ENCODE measurements around the gene USP34. TPM values are rescaled to one million over a fixed set of nuclear protein-coding genes. Genes with fewer than 3 reads are reported as not detected.
"Not testable (repeated sequence)": the region's sequence is repeated elsewhere in the genome, so short reads cannot be mapped to it uniquely, and the experiment has no call there.

Gene USP34
- total and polyA plus RNA-seq, 12 donors: 34.3 to 75.7 (median 58.6) TPM

DNA sequence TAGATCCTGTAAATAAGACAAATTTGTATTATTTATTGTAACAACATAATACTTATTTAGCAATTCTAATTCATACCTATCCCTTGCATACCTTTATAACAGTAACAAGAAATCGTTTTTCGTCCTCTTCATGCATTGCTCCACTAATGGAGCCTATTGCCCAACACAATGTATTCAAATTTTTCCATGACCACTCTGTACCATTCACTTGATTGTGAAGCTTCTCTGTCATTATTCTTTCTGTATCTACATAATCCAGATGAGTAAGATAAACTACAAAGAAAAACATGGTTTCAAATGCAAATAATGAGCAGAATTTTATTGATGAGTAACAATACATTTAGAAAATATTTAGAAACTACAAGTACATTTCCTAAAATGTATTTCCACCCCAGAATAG lies 21.6 kb upstream of the USP34 start:
- Histone ChIP-seq H3K4me1 (peaks cover 0 to 9% (median 0%) of the 10 kb centered on the region in 9 donors), H3K27me3 (no peaks in the 10 kb centered on the region), H3K4me3 (no peak overlapping the region), H3K9me3 (no peaks in the 10 kb centered on the region), H3K36me3 (peaks cover 0 to 100% (median 84%) of the 10 kb centered on the region in 9 donors), H3K27ac (no peak overlapping the region)
- no peak for ATAC-seq
- DNase-seq: no peak
- TF ChIP-seq, protein P1, sequence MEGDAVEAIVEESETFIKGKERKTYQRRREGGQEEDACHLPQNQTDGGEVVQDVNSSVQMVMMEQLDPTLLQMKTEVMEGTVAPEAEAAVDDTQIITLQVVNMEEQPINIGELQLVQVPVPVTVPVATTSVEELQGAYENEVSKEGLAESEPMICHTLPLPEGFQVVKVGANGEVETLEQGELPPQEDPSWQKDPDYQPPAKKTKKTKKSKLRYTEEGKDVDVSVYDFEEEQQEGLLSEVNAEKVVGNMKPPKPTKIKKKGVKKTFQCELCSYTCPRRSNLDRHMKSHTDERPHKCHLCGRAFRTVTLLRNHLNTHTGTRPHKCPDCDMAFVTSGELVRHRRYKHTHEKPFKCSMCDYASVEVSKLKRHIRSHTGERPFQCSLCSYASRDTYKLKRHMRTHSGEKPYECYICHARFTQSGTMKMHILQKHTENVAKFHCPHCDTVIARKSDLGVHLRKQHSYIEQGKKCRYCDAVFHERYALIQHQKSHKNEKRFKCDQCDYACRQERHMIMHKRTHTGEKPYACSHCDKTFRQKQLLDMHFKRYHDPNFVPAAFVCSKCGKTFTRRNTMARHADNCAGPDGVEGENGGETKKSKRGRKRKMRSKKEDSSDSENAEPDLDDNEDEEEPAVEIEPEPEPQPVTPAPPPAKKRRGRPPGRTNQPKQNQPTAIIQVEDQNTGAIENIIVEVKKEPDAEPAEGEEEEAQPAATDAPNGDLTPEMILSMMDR (IDR thresholded peaks at IDR 0.05): no peak
- 92 to 95% methylated on average over 2 of the region's 2 CpGs for whole genome bisulfite sequencing, 2 donors
- intact Hi-C loops (cut with DNase I): no loop called here

DNA sequence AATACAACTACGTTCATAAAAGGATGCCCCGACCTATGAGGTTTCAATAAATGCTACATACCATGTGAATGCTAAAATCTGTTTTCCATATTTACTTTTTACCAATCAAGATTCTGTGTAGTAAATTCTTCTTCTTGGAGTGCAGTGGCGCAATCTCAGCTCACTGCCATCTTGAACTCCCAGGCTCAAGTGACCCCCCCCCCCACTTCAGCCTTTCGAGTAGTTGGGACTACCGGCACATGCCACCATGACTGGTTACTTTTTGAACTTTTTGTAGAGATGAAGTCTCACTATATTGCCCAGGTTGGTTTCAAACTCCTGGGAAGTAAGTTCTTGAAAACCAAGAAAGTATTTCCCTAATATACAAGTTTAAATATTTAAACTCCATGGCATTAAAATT lies 14.4 kb upstream of the USP34 start:
- WGBS, 2 donors: 97 to 99% methylated on average over 5 of the region's 5 CpGs
- H3K27me3 ChIP-seq: no peaks in the 10 kb centered on the region
- H3K27ac ChIP-seq: no peak overlapping the region
- no peak overlapping the region for H3K4me3 ChIP-seq
- TF ChIP-seq, protein P1 (IDR thresholded peaks at IDR 0.05): no peak
- no peak for DNase-seq
- H3K4me1 ChIP-seq: no peaks in the 10 kb centered on the region
- H3K36me3 ChIP-seq: peaks cover 0 to 100% (median 75%) of the 10 kb centered on the region in 9 donors
- intact Hi-C loops (cut with DNase I): loop anchor here in 2 of 10 donors (10.0 kb wide), 2 partner anchors 380 to 390 kb away; no protein-coding TSS in a partner anchor
- no peak for ATAC-seq
- H3K9me3 ChIP-seq: no peaks in the 10 kb centered on the region

DNA sequence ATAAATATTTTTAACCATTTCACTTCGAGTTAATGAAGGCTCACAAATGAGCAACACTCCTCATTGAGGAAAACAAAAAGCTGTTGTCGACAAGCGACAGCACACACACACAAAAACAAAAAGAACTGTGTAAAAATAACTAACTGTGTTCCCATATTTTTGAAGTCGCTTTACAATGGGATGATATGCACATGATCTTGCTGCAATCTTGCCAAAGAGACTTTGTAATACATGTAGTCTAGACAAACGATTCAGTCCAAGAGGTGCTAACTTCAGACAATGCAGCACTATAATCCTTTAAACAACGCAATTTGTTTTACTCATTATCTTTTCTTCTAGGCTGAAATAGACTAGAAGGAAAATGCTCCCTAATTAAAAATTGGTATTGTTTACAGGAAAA lies 7.2 kb upstream of the USP34 start:
- Histone ChIP-seq H3K36me3 (peaks cover 0 to 73% (median 48%) of the 10 kb centered on the region in 9 donors), H3K4me1 (no peaks in the 10 kb centered on the region), H3K27ac (no peak overlapping the region), H3K27me3 (no peaks in the 10 kb centered on the region), H3K9me3 (no peaks in the 10 kb centered on the region), H3K4me3 (no peak overlapping the region)
- no peak for ATAC-seq
- TF ChIP-seq, protein P1 (IDR thresholded peaks at IDR 0.05): no peak
- no peak for DNase-seq
- intact Hi-C loops (cut with DNase I): loop anchor here in 4 of 10 donors (10.0 kb wide), 4 partner anchors 57 to 303 kb away; partner anchors contain the start of gene XPO1 (in 1 of the 4)
- 87 to 88% methylated on average over 6 of the region's 6 CpGs for WGBS, 2 donors

DNA sequence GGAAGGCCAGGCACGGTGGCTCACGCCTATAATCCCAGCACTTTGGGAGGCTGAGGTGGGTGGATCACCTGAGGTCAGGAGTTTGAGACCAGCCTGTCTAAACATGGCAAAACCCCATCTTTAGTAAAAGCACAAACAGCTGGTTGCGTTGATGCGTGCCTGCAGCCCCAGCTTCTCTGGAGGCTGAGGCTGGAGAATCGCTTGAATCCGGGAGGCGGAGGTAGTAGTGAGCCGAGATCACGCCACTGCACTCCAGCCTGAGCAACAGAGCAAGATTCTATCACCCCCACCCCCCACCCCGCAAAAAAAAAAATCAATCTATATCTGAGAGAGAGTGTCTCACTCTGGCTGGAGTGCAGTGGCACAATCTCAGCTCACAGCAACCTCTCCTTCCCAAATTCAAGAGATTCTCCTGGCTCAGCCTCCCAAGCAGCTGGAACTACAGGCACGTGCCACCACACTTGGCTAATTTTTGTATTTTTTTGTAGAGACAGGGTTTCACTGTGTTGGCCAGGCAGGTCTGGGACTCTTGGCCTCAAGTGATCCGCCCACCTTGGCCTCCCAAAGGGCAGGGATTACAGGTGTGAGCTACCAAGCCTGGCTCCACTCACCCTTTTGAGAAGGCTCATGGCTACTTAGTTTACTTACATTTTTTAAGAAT lies 6.2 kb upstream of the USP34 start:
- not testable (repeated sequence) for H3K4me3 ChIP-seq, H3K27me3 ChIP-seq, ATAC-seq, H3K4me1 ChIP-seq, H3K9me3 ChIP-seq, DNase-seq, H3K27ac ChIP-seq
- H3K36me3 ChIP-seq: peaks cover 0 to 63% (median 38%) of the 10 kb centered on the region in 9 donors
- 96 to 97% methylated on average over 12 of the region's 12 CpGs for WGBS, 2 donors
- intact Hi-C loops (cut with DNase I): loop anchor here in 4 of 10 donors (10.0 kb wide), 4 partner anchors 58 to 302 kb away; partner anchors contain the start of gene XPO1 (in 1 of the 4)

Data from heart right ventricle (tissue), 16 donors.